ENCODE data around the gene CCR3.

- TF ChIP-seq CTCF (IDR thresholded peaks at IDR 0.05), result no peak
- TF ChIP-seq POLR2A (IDR thresholded peaks at IDR 0.05), result no peak
- no peak for TF ChIP-seq POLR2AphosphoS5 (IDR thresholded peaks at IDR 0.05)
Observed at GRCh38 chr3:46312991-46313390, 70.7 kb downstream of the CCR3 start.

Data from gastroesophageal sphincter (tissue), 3 donors.